HepG2 (cell line): ENCODE data around the gene CFAP54. TPM values are rescaled to one million over a fixed set of nuclear protein-coding genes. Genes with fewer than 3 reads are reported as not detected.
"Not testable (repeated sequence)": the region's sequence is repeated elsewhere in the genome, so short reads cannot be mapped to it uniquely, and the experiment has no call there.

Source experiments
- ATAC-seq: fragments of 200-7000 bp; cut with Tn5 transposase; 3 replicates; pipeline ENCODE4 v1.9.1; 2020; ENCODE audit warnings: mild to moderate bottlenecking, moderate library complexity
- BruUV-seq: library from RNA; stranded (reverse); fragments of 400-500 nt; replicated peaks from 2 replicates; lab custom pipeline; 2021; lab: Mats Ljungman, UMichigan
- CTCF ChIA-PET: fragments of 300-600 bp; formaldehyde crosslinking; extraction: SDS; loops from one replicate; lab custom pipeline; 2021; ENCODE audit warnings: low total read pairs, inconsistent platforms, low intra/inter-chr PET ratio; lab: Yijun Ruan, JAX
- POLR2A ChIA-PET: fragments of 350-600 bp; sonication (Branson Sonifier 250); formaldehyde crosslinking; loops from one replicate; lab custom pipeline; 2020; ENCODE audit warnings: antibody characterized with exemption, inconsistent platforms; lab: Yijun Ruan, JAX
- DNase-seq: peaks from one replicate; pipeline ENCODE4 v3.0.0-alpha.2; 2015; ENCODE audit warnings: low spot score
- FAIRE-seq: peaks from 3 replicates; lab custom pipeline; 2011; peaks lifted over from hg19 to GRCh38; lab: Jason Lieb, UNC
- H2AFZ ChIP-seq: one replicate; pipeline ENCODE4 v1.6.1; 2011; ENCODE audit warnings: low read length, inconsistent platforms
- H3K27ac ChIP-seq: fragments of 300-600 bp; 3 replicates; pipeline ENCODE4 v1.8.0; 2011; ENCODE audit warnings: mixed run types, mild to moderate bottlenecking, mixed read lengths, low read length, inconsistent platforms; ENCODE audit not compliant: insufficient read depth; ENCODE audit errors: extremely low read length
- H3K27me3 ChIP-seq, 2 experiments: fragments of 200-600 bp in 1 of 2; 2 replicates in 1 of 2; 3 replicates in 1 of 2; pipeline versions ENCODE4 v1.6.0 to v1.8.0; 2011; ENCODE audit warnings: low read length in 2 of 2, mild to moderate bottlenecking in 2 of 2, moderate library complexity in 2 of 2, inconsistent platforms in 1 of 2; ENCODE audit not compliant: insufficient read depth in 2 of 2, control insufficient read depth in 1 of 2
- H3K36me3 ChIP-seq, 2 experiments: fragments of 200-600 bp in 1 of 2; replicated peaks in 1 of 2; 2 replicates in 1 of 2; 3 replicates in 1 of 2; pipeline versions ENCODE4 v1.5.1 to v1.8.0; 2011; ENCODE audit warnings: low read length in 2 of 2, inconsistent platforms in 1 of 2; ENCODE audit not compliant: insufficient read depth in 2 of 2, control insufficient read depth in 1 of 2
- H3K4me1 ChIP-seq: 2 replicates; pipeline ENCODE4 v1.5.1; 2012; ENCODE audit warnings: low read length, inconsistent platforms; ENCODE audit not compliant: insufficient read depth
- H3K4me2 ChIP-seq: 2 replicates; pipeline ENCODE4 v1.6.0; 2011; ENCODE audit warnings: low read depth, low read length, inconsistent platforms
- H3K4me3 ChIP-seq, 3 experiments: fragments of 200-600 bp in 1 of 3; sonication (generic), shearing (Covaris generic) in 1 of 3; replicated peaks in 1 of 3; 2 replicates each; pipeline ENCODE4 v1.5.1; 2011 to 2016; ENCODE audit warnings: low read length in 3 of 3, inconsistent platforms in 2 of 3, low read depth in 2 of 3, mild to moderate bottlenecking in 2 of 3, control low read depth in 1 of 3, mixed read lengths in 1 of 3; ENCODE audit not compliant: insufficient read depth in 1 of 3
- H3K79me2 ChIP-seq: one replicate; pipeline ENCODE4 v1.6.1; 2011; ENCODE audit warnings: low read length, inconsistent platforms; ENCODE audit not compliant: insufficient read depth
- H3K9ac ChIP-seq: 2 replicates; pipeline ENCODE4 v1.6.0; 2011; ENCODE audit warnings: mild to moderate bottlenecking, low read depth, low read length, inconsistent platforms; ENCODE audit not compliant: insufficient read depth
- H3K9me3 ChIP-seq: 2 replicates; pipeline ENCODE4 v1.5.1; 2012; ENCODE audit warnings: mild to moderate bottlenecking, low read length
- H4K20me1 ChIP-seq: 2 replicates; pipeline ENCODE4 v1.6.0; 2011; ENCODE audit warnings: inconsistent platforms, mild to moderate bottlenecking, low read length, moderate library complexity; ENCODE audit not compliant: insufficient read depth
- FOXA1 ChIP-seq, 2 experiments: fragments of 450-650 bp in 1 of 2; sonication (generic) in 1 of 2; formaldehyde crosslinking in 1 of 2; IDR thresholded peaks; 2 replicates each; pipeline versions ENCODE4 v1.4.0 to v1.6.1; 2016 to 2020; ENCODE audit warnings: missing genetic modification reagents in 1 of 2
- FOXA3 ChIP-seq: IDR thresholded peaks from 2 replicates; pipeline ENCODE4 v1.6.1; 2016; ENCODE audit warnings: missing genetic modification reagents, missing compliant biosample characterization
- TEAD3 ChIP-seq: optimal IDR thresholded peaks from 2 replicates; pipeline ENCODE3; 2016; ENCODE audit warnings: borderline replicate concordance
- ZMYM3 ChIP-seq: sonication (generic); formaldehyde crosslinking; IDR thresholded peaks from 2 replicates; pipeline ENCODE4 v1.5.1; 2020; ENCODE audit warnings: mild to moderate bottlenecking, missing genetic modification reagents
- ZNF24 ChIP-seq: fragments of 450-650 bp; IDR thresholded peaks from 2 replicates; pipeline ENCODE4 v1.6.1; 2017; ENCODE audit warnings: antibody characterized with exemption, mild to moderate bottlenecking
- ZNF362 ChIP-seq: sonication (generic); formaldehyde crosslinking; IDR thresholded peaks from 2 replicates; pipeline ENCODE4 v1.4.0; 2020; ENCODE audit warnings: missing genetic modification reagents, mild to moderate bottlenecking, borderline replicate concordance
- ZNF770 ChIP-seq: sonication (generic); formaldehyde crosslinking; IDR thresholded peaks from 2 replicates; pipeline ENCODE4 v1.5.0; 2020; ENCODE audit warnings: mild to moderate bottlenecking, missing genetic modification reagents
- WGBS: methylation state at CpG from one replicate; pipeline ENCODE4 v1.1.6; 2017; ENCODE audit warnings: low lambda C conversion rate; 5-methylcytosine and 5-hydroxymethylcytosine counted together
- in situ Hi-C: cut with HindIII; loops from 2 replicates; pipeline ENCODE4 v1.10.0; 2017; ENCODE audit warnings: low pct_unique_long_range_greater_than_20kb; ENCODE audit not compliant: extremely low pct_ligation_motif_present
- intact Hi-C: fragments of 100-400 bp; cut with micrococcal nuclease; formaldehyde crosslinking; loops from one replicate; pipeline ENCODE4 v1.10.0; 2022; ENCODE audit not compliant: unreplicated experiment
- polyA plus RNA-seq, 8 experiments: library from polyadenylated mRNA; depleted of rRNA in 3 of 8; stranded (reverse) in 7 of 8; unstranded in 1 of 8; fragments of >200 nt; fragmentation: Illumina TruSeq in 4 of 8; extraction: Trizol in 4 of 8; gene quantifications; 2 replicates each; pipeline versions ENCODE4 v1.2.1 to v1.2.3, GENCODE V29; 2011 to 2016; ENCODE audit warnings: low read depth in 4 of 8, missing spikeins in 1 of 8, mixed read lengths in 1 of 8; ENCODE audit not compliant: insufficient read depth in 1 of 8
- total RNA-seq, 5 experiments: library from RNA; depleted of rRNA; stranded (reverse); fragments of >200 nt; fragmentation: Illumina TruSeq; extraction: Trizol; gene quantifications; 2 replicates each; pipeline ENCODE4 v1.2.3, GENCODE V29; 2016; ENCODE audit warnings: low read depth in 1 of 5

The CFAP54 gene
- total and polyA plus RNA-seq, 2 of the 13 experiments (the other 11 are each of a cell fraction or from before 2014, with no cell fraction given): not detected

- no peak for ATAC-seq
- no peaks in the 10 kb centered on the region for H3K36me3 ChIP-seq
- POLR2A ChIA-PET: no interaction called here
- no peak for TF ChIP-seq ZNF24
- TF ChIP-seq, all 625 proteins: peak for 0
- CTCF ChIA-PET: no interaction called here
- DNase-seq: no peak
- Histone ChIP-seq H3K4me3 (no peak overlapping the region), H3K79me2 (no peaks in the 10 kb centered on the region), H2AFZ (no peak overlapping the region), H3K27me3 (no peaks in the 10 kb centered on the region), H4K20me1 (no peaks in the 10 kb centered on the region), H3K27ac (no peak overlapping the region), H3K4me2 (no peak overlapping the region), H3K9ac (no peak overlapping the region), H3K9me3 (no peaks in the 10 kb centered on the region), H3K4me1 (peaks cover 19% of the 10 kb centered on the region)
- no peak for FAIRE-seq
- intact Hi-C loops: no loop called here
- in situ Hi-C loops: no loop called here
- no TSS peak for BruUV-seq
Observed at GRCh38 chr12:96493106-96493505, 3.7 kb downstream of the CFAP54 start.

- H3K9me3 ChIP-seq; ATAC-seq; CTCF ChIA-PET; H3K9ac ChIP-seq; H3K79me2 ChIP-seq; H3K4me3 ChIP-seq; FAIRE-seq; DNase-seq; H3K36me3 ChIP-seq; H4K20me1 ChIP-seq; intact Hi-C loops; H3K27me3 ChIP-seq; in situ Hi-C loops; H2AFZ ChIP-seq; BruUV-seq; H3K27ac ChIP-seq; H3K4me2 ChIP-seq; POLR2A ChIA-PET; TF ChIP-seq FOXA1 (IDR thresholded peaks at IDR 0.05): not testable (repeated sequence)
- H3K4me1 ChIP-seq: peaks cover 19% of the 10 kb centered on the region
- peak; percentile 53; the same call in 1 of the 2 replicates for TF ChIP-seq FOXA3 (CRISPR knock-in tag)
- peak; percentile 47; the same call in 1 of the 2 replicates for TF ChIP-seq ZNF362
- peak; percentile 96 for TF ChIP-seq ZNF770
- TF ChIP-seq FOXA1 (CRISPR knock-in tag; IDR thresholded peaks at IDR 0.05): peak; percentile 48
- TF ChIP-seq ZMYM3 (CRISPR knock-in tag): peak; percentile 45; the same call in 1 of the 2 replicates
- TF ChIP-seq TEAD3 (CRISPR knock-in tag): peak; percentile 21
- WGBS: 35% methylated on average over 4 of the region's 6 CpGs
Observed at GRCh38 chr12:96494154-96494553, 4.8 kb downstream of the CFAP54 start.
